T-cell (primary cell): ENCODE results near the gene ZFP42. TPM values are rescaled to one million over a fixed set of nuclear protein-coding genes. Genes with fewer than 3 reads are reported as not detected.
"Not testable (repeated sequence)": the region's sequence is repeated elsewhere in the genome, so short reads cannot be mapped to it uniquely, and the experiment has no call there.

Experiments used
- ATAC-seq, 4 experiments: fragments of 200-7000 bp in 3 of 4; fragments of 150-1000 bp in 1 of 4; cut with Tn5 transposase; replicated peaks in 1 of 4; 1 replicate in 3 of 4; 2 replicates in 1 of 4; pipeline ENCODE4 v1.10.0; 2021; ENCODE audit warnings: moderate library complexity in 3 of 4, mild to moderate bottlenecking in 2 of 4, moderate number of reproducible peaks in 1 of 4
- CTCF ChIA-PET, 2 donors: fragments of 300-600 bp; sonication (Branson Sonifier 250); formaldehyde crosslinking; loops; one replicate each; lab custom pipeline; 2022; ENCODE audit warnings: antibody characterized with exemption in 2 of 2; lab: Charles Lee
- POLR2A ChIA-PET, 2 donors: fragments of 300-600 bp; sonication (Branson Sonifier 250); formaldehyde crosslinking; loops; one replicate each; lab custom pipeline; 2022; ENCODE audit warnings: antibody characterized with exemption in 2 of 2; lab: Charles Lee
- DNase-seq, 35 experiments: peaks; one replicate each; pipeline versions ENCODE4 v3.0.0 to v3.0.0-alpha.2; 2013 to 2023
- H3K27ac ChIP-seq: one replicate; pipeline ENCODE4 v1.5.1; 2013; ENCODE audit warnings: low read length
- H3K27me3 ChIP-seq, 2 experiments: replicated peaks in 1 of 2; 1 replicate in 1 of 2; 2 replicates in 1 of 2; pipeline versions ENCODE4 v1.6.1 to v1.7.0; 2013; ENCODE audit warnings: low read length in 1 of 2, mixed read lengths in 1 of 2; ENCODE audit not compliant: control insufficient read depth in 2 of 2, insufficient read depth in 2 of 2; ENCODE audit errors: extremely low read depth in 1 of 2
- H3K36me3 ChIP-seq, 2 donors: 1 replicate in 1 of 2; 2 replicates in 1 of 2; pipeline versions ENCODE4 v1.6.1 to v1.7.0; 2013; ENCODE audit warnings: low read length in 1 of 2; ENCODE audit not compliant: control insufficient read depth in 2 of 2, insufficient read depth in 1 of 2; ENCODE audit errors: extremely low read depth in 1 of 2
- H3K4me1 ChIP-seq, 2 experiments: 1 replicate in 1 of 2; 2 replicates in 1 of 2; pipeline versions ENCODE4 v1.6.1 to v1.7.0; 2013; ENCODE audit warnings: low read length in 2 of 2, mixed read lengths in 1 of 2; ENCODE audit not compliant: insufficient read depth in 2 of 2, control insufficient read depth in 1 of 2; ENCODE audit errors: extremely low read depth in 1 of 2
- H3K4me3 ChIP-seq, 2 donors: 1 replicate in 1 of 2; 2 replicates in 1 of 2; pipeline versions ENCODE4 v1.5.1 to v1.7.0; 2013; ENCODE audit warnings: mild to moderate bottlenecking in 2 of 2, low read length in 1 of 2, moderate library complexity in 1 of 2; ENCODE audit not compliant: control insufficient read depth in 1 of 2; ENCODE audit errors: extremely low read depth in 1 of 2
- H3K9me3 ChIP-seq: 2 replicates; pipeline ENCODE4 v1.7.0; 2013
- H3K27ac Mint-ChIP-seq, 2 donors: one replicate each; pipeline ENCODE4 v1.8.0; 2020 to 2021; ENCODE audit warnings: mild to moderate bottlenecking in 2 of 2, mixed read lengths in 2 of 2
- H3K27me3 Mint-ChIP-seq, 2 donors: one replicate each; pipeline ENCODE4 v1.8.0; 2021 to 2022; ENCODE audit warnings: mixed read lengths in 2 of 2
- H3K36me3 Mint-ChIP-seq: one replicate; pipeline ENCODE4 v1.8.0; 2021; ENCODE audit warnings: mixed read lengths
- H3K4me1 Mint-ChIP-seq, 3 donors: one replicate each; pipeline ENCODE4 v1.8.0; 2020 to 2022; ENCODE audit warnings: mixed read lengths in 3 of 3, mild to moderate bottlenecking in 1 of 3
- H3K4me3 Mint-ChIP-seq, 3 donors: one replicate each; pipeline ENCODE4 v1.8.0; 2020 to 2022; ENCODE audit warnings: mild to moderate bottlenecking in 3 of 3, mixed read lengths in 3 of 3, moderate library complexity in 3 of 3
- H3K9me3 Mint-ChIP-seq, 3 donors: one replicate each; pipeline ENCODE4 v1.8.0; 2020 to 2022; ENCODE audit warnings: mixed read lengths in 3 of 3
- WGBS: methylation state at CpG from one replicate; pipeline ENCODE4 v1.1.5; 2013; ENCODE audit warnings: missing lambda C conversion rate; ENCODE audit not compliant: insufficient coverage; 5-methylcytosine and 5-hydroxymethylcytosine counted together
- total RNA-seq, 35 experiments: library from RNA in 6 of 35; stranded (reverse) in 6 of 35; fragments of 120-200 nt in 1 of 35; gene quantifications; one replicate each; pipeline versions ENCODE4 v1.2.1 to v1.2.4 and lab custom pipeline; 2013 to 2026

ZFP42 gene
- total RNA-seq, 5 donors from 2014 or later (not counting 1 experiment from before 2014, with no cell fraction given), result not detected

DNA sequence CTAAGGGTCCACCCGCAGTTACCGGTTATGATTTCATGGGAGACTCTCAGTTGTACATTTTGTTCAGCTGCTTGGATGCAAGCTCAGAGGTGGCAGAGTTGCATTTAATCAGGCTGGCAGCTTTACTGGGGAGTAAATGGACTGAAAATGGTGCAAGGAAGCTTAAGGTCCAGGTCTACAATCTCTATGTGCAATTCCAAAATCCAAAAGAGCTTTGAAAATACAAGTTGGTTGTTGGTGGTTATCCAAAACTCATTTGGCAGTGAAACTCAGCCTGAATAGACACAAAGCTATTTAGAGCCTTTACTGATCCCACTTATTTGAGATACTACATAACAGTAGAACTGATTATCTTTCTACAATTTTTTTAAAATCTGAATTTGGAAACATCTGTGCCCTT, 11.8 kb upstream of the ZFP42 start:
- ChIA-PET POLR2A (no interaction called here), CTCF (interaction anchor here in 1 of 2 donors (0.6 kb wide), 1 partner anchor 203 kb away, joined by 3 read pairs; no protein-coding TSS in a partner anchor)
- H3K4me3 ChIP-seq, result no peak overlapping the region
- no peaks in the 10 kb centered on the region for H3K36me3 ChIP-seq
- no peak overlapping the region for H3K27ac ChIP-seq
- Mint-ChIP-seq H3K9me3 (peaks cover 14 to 32% (median 27%) of the 10 kb centered on the region in 3 donors), H3K27me3 (no peaks in the 10 kb centered on the region), H3K27ac (no peak overlapping the region), H3K36me3 (no peaks in the 10 kb centered on the region), H3K4me1 (no peaks in the 10 kb centered on the region), H3K4me3 (no peak overlapping the region)
- 95% methylated on average over 2 of the region's 2 CpGs for WGBS
- ATAC-seq (no peak), DNase-seq (no peak)
- H3K4me1 ChIP-seq, result no peaks in the 10 kb centered on the region
- no peaks in the 10 kb centered on the region for H3K27me3 ChIP-seq
- no peaks in the 10 kb centered on the region for H3K9me3 ChIP-seq

DNA sequence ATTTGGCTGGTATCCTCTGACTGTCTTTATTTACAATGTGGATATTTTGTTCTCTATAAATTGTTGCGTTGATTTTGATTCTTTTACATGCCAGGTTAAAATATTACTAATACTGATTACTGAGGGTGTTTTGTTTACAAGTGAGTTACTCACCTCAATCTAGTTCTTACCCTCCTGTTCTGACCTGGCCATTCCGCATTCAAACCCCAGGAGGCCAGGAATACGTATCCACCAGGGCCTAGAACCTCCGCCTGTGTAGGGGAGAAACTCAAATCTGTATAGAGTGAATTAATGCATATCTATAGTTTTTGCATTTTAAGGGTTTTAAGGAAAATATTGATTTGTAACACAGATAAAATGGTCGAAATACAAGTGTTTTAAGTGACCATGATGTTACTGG, 2.6 kb upstream of the ZFP42 start:
- H3K27ac ChIP-seq, result no peak overlapping the region
- H3K4me1 ChIP-seq, result no peaks in the 10 kb centered on the region
- ATAC-seq, result no peak
- peaks cover 3 to 11% of the 10 kb centered on the region in 2 donors for H3K27me3 Mint-ChIP-seq
- H3K36me3 ChIP-seq, result no peaks in the 10 kb centered on the region
- no peak overlapping the region for H3K4me3 Mint-ChIP-seq
- no CpG with 5 or more reads among the region's 5 CpGs for WGBS
- peaks cover 0 to 5% of the 10 kb centered on the region in 2 experiments for H3K27me3 ChIP-seq
- ChIA-PET CTCF (no interaction called here), POLR2A (no interaction called here)
- DNase-seq, result no peak
- no peak overlapping the region for H3K4me3 ChIP-seq
- no peaks in the 10 kb centered on the region for H3K36me3 Mint-ChIP-seq
- H3K27ac Mint-ChIP-seq, result no peak overlapping the region
- no peaks in the 10 kb centered on the region for H3K9me3 ChIP-seq
- no peaks in the 10 kb centered on the region for H3K4me1 Mint-ChIP-seq
- peaks cover 10 to 28% (median 15%) of the 10 kb centered on the region in 3 donors for H3K9me3 Mint-ChIP-seq

DNA sequence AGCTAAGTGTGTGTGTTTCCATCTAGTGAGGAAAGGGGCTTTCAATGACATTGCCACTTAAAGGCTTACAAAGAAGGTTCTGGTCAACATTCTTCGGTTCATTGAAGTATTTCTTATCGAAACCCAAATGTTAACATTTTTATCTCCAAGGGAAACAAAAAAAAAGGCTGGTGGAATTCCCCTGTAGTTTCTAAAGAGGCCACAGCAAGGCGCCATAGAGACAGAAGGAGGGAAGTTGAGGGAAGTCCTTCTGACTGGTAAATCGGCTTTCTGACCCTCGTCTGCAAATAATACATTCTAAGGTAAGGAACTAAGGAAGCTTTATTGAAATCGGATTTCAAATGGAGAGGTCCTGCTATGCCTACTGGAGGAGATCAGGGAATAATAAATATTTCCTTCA, 1.7 kb upstream of the ZFP42 start:
- peaks cover 12 to 23% (median 15%) of the 10 kb centered on the region in 3 donors for H3K9me3 Mint-ChIP-seq
- DNase-seq, result no peak
- Histone ChIP-seq H3K27me3 (peaks cover 0 to 5% of the 10 kb centered on the region in 2 experiments), H3K4me3 (no peak overlapping the region), H3K27ac (no peak overlapping the region), H3K36me3 (no peaks in the 10 kb centered on the region), H3K9me3 (no peaks in the 10 kb centered on the region), H3K4me1 (no peaks in the 10 kb centered on the region)
- H3K36me3 Mint-ChIP-seq, result no peaks in the 10 kb centered on the region
- ChIA-PET POLR2A (no interaction called here), CTCF (no interaction called here)
- H3K27ac Mint-ChIP-seq, result no peak overlapping the region
- no peak for ATAC-seq
- WGBS, result no CpG with 5 or more reads among the region's 6 CpGs
- H3K4me3 Mint-ChIP-seq, result no peak overlapping the region
- H3K27me3 Mint-ChIP-seq, result peaks cover 3 to 11% of the 10 kb centered on the region in 2 donors
- no peaks in the 10 kb centered on the region for H3K4me1 Mint-ChIP-seq

DNA sequence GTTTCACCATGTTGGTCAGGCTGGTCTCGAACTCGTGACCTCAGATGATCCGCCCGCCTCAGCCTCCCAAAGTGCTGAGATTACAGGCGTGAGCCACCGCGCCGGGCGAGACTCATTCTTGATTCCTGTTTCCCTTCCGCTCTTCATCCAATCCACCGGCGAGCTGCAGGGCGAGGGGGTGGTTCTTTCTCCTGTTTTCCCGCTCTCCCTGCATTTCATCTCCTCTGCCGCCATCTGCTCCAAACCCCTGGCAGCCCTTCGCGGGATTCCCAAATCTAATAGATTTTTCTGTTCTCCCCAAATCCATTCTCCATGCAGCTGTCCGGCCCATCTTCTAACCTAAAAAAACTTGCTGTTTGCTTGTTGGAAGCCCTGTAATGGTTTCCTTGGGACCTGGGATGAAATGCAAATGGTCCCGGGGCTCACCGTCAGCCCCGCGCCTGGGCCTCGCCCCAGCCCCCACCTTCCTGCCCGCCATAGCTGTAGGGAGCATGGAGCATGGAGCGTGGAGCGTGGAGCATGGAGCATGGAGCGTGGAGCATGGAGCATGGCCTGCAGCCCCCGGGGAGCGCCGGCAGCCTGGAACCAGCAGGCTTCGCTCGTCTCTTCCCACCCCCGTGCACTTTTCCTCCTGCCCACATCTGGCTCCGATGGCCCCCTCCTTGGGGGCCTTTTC, 1.1 kb downstream of the ZFP42 start:
- Mint-ChIP-seq H3K9me3 (peaks cover 10 to 25% (median 20%) of the 10 kb centered on the region in 3 donors), H3K4me1 (no peaks in the 10 kb centered on the region)
- 15% methylated on average over 21 of the region's 34 CpGs for WGBS

DNA sequence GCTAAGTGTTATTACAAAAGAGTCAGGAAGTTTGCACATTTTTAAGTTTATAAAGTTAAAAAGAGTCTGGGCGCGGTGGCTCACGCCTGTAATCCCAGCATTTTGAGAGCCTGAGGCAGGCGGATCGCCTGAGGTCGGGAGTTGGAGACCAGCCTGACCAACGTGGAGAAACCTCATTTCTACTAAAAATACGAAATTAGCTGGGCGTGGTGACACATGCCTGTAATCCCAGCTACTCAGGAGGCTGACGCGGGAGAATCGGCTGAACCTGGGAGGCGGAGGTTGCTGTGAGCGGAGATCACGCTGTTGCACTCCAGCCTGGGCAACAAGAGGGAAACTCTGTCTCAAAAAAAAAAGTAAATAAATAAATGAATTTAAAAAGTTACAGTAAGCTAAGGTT, 2.4 kb downstream of the ZFP42 start:
- H3K36me3 Mint-ChIP-seq, H3K4me3 Mint-ChIP-seq, H3K4me1 Mint-ChIP-seq, H3K27ac Mint-ChIP-seq, H3K27ac ChIP-seq, H3K27me3 ChIP-seq, H3K36me3 ChIP-seq, DNase-seq, ATAC-seq, POLR2A ChIA-PET, H3K9me3 ChIP-seq, H3K4me1 ChIP-seq, H3K4me3 ChIP-seq: not testable (repeated sequence)
- CTCF ChIA-PET, result interaction anchor here in 1 of 2 donors (0.6 kb wide), 1 partner anchor 31 kb away, joined by 3 read pairs; no protein-coding TSS in a partner anchor
- H3K27me3 Mint-ChIP-seq, result peaks cover 3 to 11% of the 10 kb centered on the region in 2 donors
- WGBS, result 83% methylated on average over 7 of the region's 15 CpGs
- peaks cover 6 to 20% (median 16%) of the 10 kb centered on the region in 3 donors for H3K9me3 Mint-ChIP-seq

More for the DNA sequence above, 1.1 kb downstream of the ZFP42 start:
- ATAC-seq, result no peak
- Histone ChIP-seq H3K27me3 (peaks cover 0 to 5% of the 10 kb centered on the region in 2 experiments), H3K36me3 (no peaks in the 10 kb centered on the region), H3K4me1 (no peaks in the 10 kb centered on the region), H3K9me3 (no peaks in the 10 kb centered on the region), H3K4me3 (no peak overlapping the region), H3K27ac (no peak overlapping the region)
- peaks cover 3 to 11% of the 10 kb centered on the region in 2 donors for H3K27me3 Mint-ChIP-seq
- ChIA-PET CTCF (no interaction called here), POLR2A (no interaction called here)
- no peaks in the 10 kb centered on the region for H3K36me3 Mint-ChIP-seq
- no peak overlapping the region for H3K4me3 Mint-ChIP-seq
- no peak overlapping the region for H3K27ac Mint-ChIP-seq
- DNase-seq, result no peak

DNA sequence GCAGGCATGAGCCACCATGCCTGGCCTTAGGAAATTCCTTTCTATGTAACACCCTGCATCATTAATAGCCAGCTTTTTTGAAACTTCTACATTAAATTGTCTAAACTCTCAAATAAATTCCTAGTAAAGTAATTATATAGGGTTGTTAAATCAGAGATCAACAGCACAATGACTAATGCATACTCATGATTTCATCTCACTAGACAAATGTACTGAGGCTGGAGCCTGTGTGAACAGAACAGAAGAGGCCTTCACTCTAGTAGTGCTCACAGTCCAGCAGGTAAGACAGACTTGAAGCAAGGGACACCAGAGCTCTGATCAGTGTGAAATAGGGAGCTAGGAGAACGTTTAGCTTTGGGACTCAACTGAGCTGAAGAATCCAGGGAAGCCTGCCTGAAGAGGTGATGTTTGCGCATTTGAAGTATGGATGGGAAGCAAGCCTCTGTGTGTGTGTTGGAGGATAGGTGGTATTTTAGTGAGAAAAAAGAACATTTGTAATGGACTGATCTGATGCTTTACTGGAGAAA, 3.9 kb downstream of the ZFP42 start:
- no peak for ATAC-seq
- H3K4me1 Mint-ChIP-seq, result no peaks in the 10 kb centered on the region
- no peaks in the 10 kb centered on the region for H3K4me1 ChIP-seq
- ChIA-PET CTCF (no interaction called here), POLR2A (no interaction called here)
- no peak overlapping the region for H3K4me3 ChIP-seq
- H3K9me3 ChIP-seq, result no peaks in the 10 kb centered on the region
- DNase-seq, result no peak
- H3K36me3 Mint-ChIP-seq, result no peaks in the 10 kb centered on the region
- H3K4me3 Mint-ChIP-seq, result no peak overlapping the region
- 75% methylated on average over 2 of the region's 2 CpGs for WGBS
- peaks cover 0 to 5% of the 10 kb centered on the region in 2 experiments for H3K27me3 ChIP-seq
- no peak overlapping the region for H3K27ac Mint-ChIP-seq
- no peak overlapping the region for H3K27ac ChIP-seq
- H3K27me3 Mint-ChIP-seq, result peaks cover 3 to 11% of the 10 kb centered on the region in 2 donors
- peaks cover 6 to 16% (median 16%) of the 10 kb centered on the region in 3 donors for H3K9me3 Mint-ChIP-seq
- no peaks in the 10 kb centered on the region for H3K36me3 ChIP-seq
